SK-N-SH (cell line): Measurements from ENCODE around the gene DSCAM.

Source experiments
- CTCF ChIP-seq: fragments of 200-600 bp; sonication (generic); IDR thresholded peaks from 2 replicates; pipeline ENCODE4 v1.6.1; 2017; ENCODE audit warnings: antibody characterized with exemption, mild to moderate bottlenecking, moderate library complexity
- EP300 ChIP-seq, 2 experiments: IDR thresholded peaks; 2 replicates each; pipeline versions ENCODE4 v1.4.0 to v1.6.1; 2012; ENCODE audit warnings: borderline replicate concordance in 1 of 2, low read depth in 1 of 2, low read length in 1 of 2
- EZH2phosphoT487 ChIP-seq: fragments of 200-600 bp; sonication (generic); IDR thresholded peaks from 2 replicates; pipeline ENCODE4 v1.6.1; 2017; ENCODE audit warnings: low read depth, mixed run types, mild to moderate bottlenecking, antibody characterized with exemption, moderate library complexity, borderline replicate concordance
- NFIC ChIP-seq: IDR thresholded peaks from 2 replicates; pipeline ENCODE4 v1.4.0; 2012; ENCODE audit warnings: borderline replicate concordance
- POLR2AphosphoS5 ChIP-seq: IDR thresholded peaks from 2 replicates; pipeline ENCODE4 v1.6.1; 2012; ENCODE audit warnings: low read depth, low read length
- RAD21 ChIP-seq: IDR thresholded peaks from 2 replicates; pipeline ENCODE4 v1.6.1; 2012; ENCODE audit warnings: mild to moderate bottlenecking, low read length
- RCOR1 ChIP-seq: fragments of 150-350 bp; IDR thresholded peaks from 2 replicates; pipeline ENCODE4 v1.6.1; 2017; ENCODE audit warnings: antibody characterized with exemption, low read length
- SIN3A ChIP-seq: IDR thresholded peaks from 2 replicates; pipeline ENCODE4 v1.6.1; 2012; ENCODE audit warnings: low read depth, mild to moderate bottlenecking, low read length, moderate library complexity, borderline replicate concordance
- YY1 ChIP-seq: IDR thresholded peaks from 2 replicates; pipeline ENCODE4 v1.4.0; 2012; ENCODE audit warnings: low read depth, mild to moderate bottlenecking
- ZBTB33 ChIP-seq: IDR thresholded peaks from 2 replicates; pipeline ENCODE4 v1.4.0; 2012; ENCODE audit warnings: low read depth, borderline replicate concordance

GRCh38 chr21:40605094-40605493, 241.9 kb downstream of the DSCAM start:
- no peak for TF ChIP-seq CTCF
- TF ChIP-seq POLR2AphosphoS5 = no peak
- TF ChIP-seq RAD21 = no peak
- TF ChIP-seq EP300 (IDR thresholded peaks at IDR 0.05; ENCODE audit: borderline replicate concordance in 1 of 2, low read depth in 1 of 2, low read length in 1 of 2) = no peak
- no peak for TF ChIP-seq NFIC
- no peak for TF ChIP-seq YY1
- no peak for TF ChIP-seq RCOR1
- TF ChIP-seq SIN3A = no peak
- no peak for TF ChIP-seq EZH2phosphoT487
- TF ChIP-seq ZBTB33 = no peak
